HTR-8/SVneo (cell line): Measurements from ENCODE around the gene C14orf39.
"Not testable (repeated sequence)": the region's sequence is repeated elsewhere in the genome, so short reads cannot be mapped to it uniquely, and the experiment has no call there.

Experiments
- DNase-seq: peaks from one replicate; pipeline ENCODE4 v3.0.0; 2011; ENCODE audit warnings: low spot score, mixed read lengths; ENCODE audit not compliant: insufficient read length
- FAIRE-seq: peaks from 2 replicates; lab custom pipeline; 2011; peaks lifted over from hg19 to GRCh38; lab: Jason Lieb, UNC

C14orf39 gene

GRCh38 chr14:60495946-60496345 lies 10.1 kb upstream of the C14orf39 start:
- FAIRE-seq (no peak), DNase-seq (no peak)

DNA sequence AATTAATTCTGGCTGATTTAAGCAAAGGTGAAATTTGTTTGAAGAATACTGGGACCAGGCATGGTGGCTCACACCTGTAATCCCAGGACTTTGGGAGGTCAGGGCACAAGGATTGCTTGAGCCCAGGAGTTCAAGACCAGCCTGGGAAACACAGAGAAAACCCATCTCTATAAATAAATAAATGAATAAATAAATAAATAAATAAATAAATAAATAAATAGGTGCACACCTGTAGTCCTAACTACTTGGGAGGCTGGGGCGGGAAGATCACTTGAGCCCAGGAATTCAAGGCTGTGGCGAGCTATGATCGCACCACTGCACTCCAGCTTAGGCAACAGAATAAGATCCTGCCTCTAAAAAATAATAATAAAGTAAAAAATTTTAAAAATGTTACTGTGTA lies 4.4 kb upstream of the C14orf39 start:
- DNase-seq (no peak), FAIRE-seq (peak; percentile 9)

- DNase-seq (no peak), FAIRE-seq (no peak)
Measured at GRCh38 chr14:60488175-60488574, 2.3 kb upstream of the C14orf39 start.

GRCh38 chr14:60487211-60487610 lies 1.3 kb upstream of the C14orf39 start:
- no peak for FAIRE-seq
- DNase-seq, result no peak

DNA sequence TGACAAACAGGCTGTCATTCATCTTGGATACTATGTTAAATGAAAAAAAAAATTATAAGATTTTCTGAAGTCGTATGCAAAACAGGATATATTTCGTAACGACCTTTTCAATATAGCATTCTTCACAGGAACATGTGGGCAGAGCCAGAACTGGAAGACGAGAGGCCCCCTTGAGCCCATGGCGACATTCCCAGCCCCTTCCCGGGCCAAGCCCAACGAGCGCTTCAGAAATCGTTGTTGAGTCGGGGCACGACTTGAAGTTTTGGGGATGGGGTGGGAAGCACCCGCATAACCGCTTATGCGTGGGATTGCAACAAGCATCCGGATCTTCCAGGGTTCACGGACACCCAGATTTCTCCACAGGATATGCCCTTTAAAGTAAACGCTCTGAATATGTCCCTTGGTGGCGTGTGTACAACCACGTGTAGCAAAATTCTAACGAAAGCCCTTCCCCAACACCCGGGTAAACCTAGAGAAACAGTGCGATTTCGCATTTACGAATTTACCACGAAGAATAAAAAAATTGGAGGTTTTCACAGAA lies 736 bp downstream of the C14orf39 start:
- FAIRE-seq (no peak), DNase-seq (no peak)

DNA sequence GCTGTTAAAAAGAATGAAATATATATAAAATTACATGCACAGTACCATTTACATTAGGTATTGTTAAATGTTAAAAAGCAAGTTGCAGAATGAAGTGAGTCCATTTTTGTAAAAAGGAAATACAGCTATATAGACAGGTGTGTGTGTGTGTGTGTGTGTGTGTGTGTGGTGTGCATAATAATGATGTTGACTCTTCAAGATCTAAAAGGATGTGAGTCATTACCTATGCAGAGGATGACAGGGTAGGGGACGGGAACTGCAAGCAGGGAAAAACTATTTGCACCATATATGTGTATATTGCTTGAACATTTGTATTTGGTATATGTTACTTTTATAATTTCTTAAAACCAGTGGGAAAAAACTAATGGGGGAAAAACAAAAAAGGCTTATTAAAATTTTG lies 3.1 kb downstream of the C14orf39 start:
- DNase-seq, result no peak
- FAIRE-seq, result peak; percentile 89

GRCh38 chr14:60480248-60480647 lies 5.6 kb downstream of the C14orf39 start:
- FAIRE-seq, result peak; percentile 9

DNA sequence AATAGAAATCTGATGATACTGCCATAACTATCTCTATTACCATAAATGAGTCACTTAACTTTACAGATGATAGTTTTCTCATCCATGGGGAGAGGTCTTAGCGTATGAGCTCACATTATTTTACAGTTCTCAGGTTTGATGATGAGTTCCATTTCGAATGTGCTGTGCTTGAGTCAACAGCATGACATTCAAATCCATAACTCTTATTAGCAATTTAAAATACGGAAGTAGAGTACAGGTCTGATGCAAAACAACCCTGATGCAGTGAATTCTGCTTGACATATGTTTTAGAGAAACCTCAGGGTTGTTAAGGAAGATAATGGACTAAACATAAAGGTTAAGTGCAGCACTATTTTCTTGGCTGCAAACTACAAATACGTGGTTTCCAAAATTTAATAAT lies 30.0 kb downstream of the C14orf39 start:
- FAIRE-seq (peak; percentile 84), DNase-seq (no peak)

More at GRCh38 chr14:60480248-60480647, 5.6 kb downstream of the C14orf39 start:
- not testable (repeated sequence) for DNase-seq

GRCh38 chr14:60430276-60430675 lies 55.6 kb downstream of the C14orf39 start:
- peak; percentile 51 for FAIRE-seq
- DNase-seq, result no peak

DNA sequence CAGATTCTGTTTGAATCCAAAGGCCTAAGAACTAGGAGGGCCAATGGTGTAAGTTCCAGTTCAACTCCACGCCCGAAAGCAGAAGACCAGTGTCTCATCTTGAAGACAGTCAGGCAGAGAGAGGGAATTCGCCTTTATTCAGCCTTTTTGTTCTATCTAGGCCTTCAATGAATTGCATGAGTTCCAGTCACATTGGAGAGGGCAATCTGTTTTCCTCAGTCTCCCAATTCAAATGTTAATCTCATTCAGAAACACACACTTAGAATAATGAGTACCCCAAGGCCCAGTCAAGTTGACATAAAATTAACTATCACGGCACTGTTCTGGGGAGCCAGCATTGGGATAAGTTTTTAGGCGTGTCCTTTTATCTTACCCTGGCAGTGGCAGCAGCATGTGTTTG lies 65.8 kb downstream of the C14orf39 start:
- FAIRE-seq, result peak; percentile 55
- DNase-seq, result no peak

GRCh38 chr14:60397550-60397949 lies 88.3 kb downstream of the C14orf39 start:
- not testable (repeated sequence) for FAIRE-seq, DNase-seq

- FAIRE-seq (peak; percentile 86), DNase-seq (peak; percentile 29)
Measured at GRCh38 chr14:60396718-60397343, 89.0 kb downstream of the C14orf39 start.
